ENCODE data around the gene NCAM1. TPM values are rescaled to one million over a fixed set of nuclear protein-coding genes. Genes with fewer than 3 reads are reported as not detected.

Gene NCAM1
- total and polyA plus RNA-seq, 2 donors (not counting 3 experiments of a cell fraction or from before 2014, with no cell fraction given): 0.03 TPM; not detected in 1

- Histone ChIP-seq H3K27ac (ENCODE audit: insufficient read depth, low read depth, low read length) (no peak overlapping the region), H3K9ac (replicated peaks; ENCODE audit: extremely low read depth, insufficient read depth, low read length) (no peak overlapping the region), H3K4me2 (ENCODE audit: insufficient read depth, low read length) (no peak overlapping the region), H4K20me1 (replicated peaks; ENCODE audit: control insufficient read depth, extremely low read depth, insufficient read depth, low read length) (no peaks in the 10 kb centered on the region), H2AFZ (ENCODE audit: low read depth, low read length) (no peak overlapping the region), H3K27me3 (ENCODE audit: control insufficient read depth in 2 of 2, insufficient read depth in 2 of 2, low read length in 2 of 2) (no peaks in the 10 kb centered on the region), H3K9me3 (replicated peaks; ENCODE audit: control insufficient read depth, insufficient read depth, low read length) (no peaks in the 10 kb centered on the region), H3K4me3 (replicated peaks in 1 of 3; ENCODE audit: insufficient read depth in 1 of 3, low read depth in 1 of 3, low read length in 3 of 3) (no peak overlapping the region), H3K9me1 (replicated peaks; ENCODE audit: control insufficient read depth, extremely low read depth, insufficient read depth, low read length) (no peaks in the 10 kb centered on the region), H3K36me3 (ENCODE audit: control insufficient read depth in 2 of 2, extremely low read depth in 1 of 2, insufficient read depth in 2 of 2, low read length in 2 of 2) (no peaks in the 10 kb centered on the region), H3K79me2 (ENCODE audit: control insufficient read depth, insufficient read depth, low read length) (no peaks in the 10 kb centered on the region), H3K4me1 (ENCODE audit: control insufficient read depth, extremely low read depth, insufficient read depth, low read length) (no peaks in the 10 kb centered on the region)
- TF ChIP-seq FOS (IDR thresholded peaks at IDR 0.05; ENCODE audit: borderline replicate concordance, insufficient read depth, low read length) (no peak), JUN (IDR thresholded peaks at IDR 0.05; ENCODE audit: borderline replicate concordance, insufficient read depth, insufficient read length, low read depth) (no peak), CTCF (IDR thresholded peaks at IDR 0.05; ENCODE audit: extremely low read depth in 1 of 2, insufficient read depth in 1 of 2, low read depth in 1 of 2, low read length in 2 of 2) (no peak), GATA2 (IDR thresholded peaks at IDR 0.05; ENCODE audit: insufficient read depth, insufficient read length, low read depth, low read length) (no peak), MYC (IDR thresholded peaks at IDR 0.05; ENCODE audit: low read depth, low read length) (no peak)
- BruUV-seq (replicated peaks): no TSS peak
- DNase-seq (ENCODE audit: low read depth, low spot score) (no peak), FAIRE-seq (no peak)
- ChIA-PET POLR2A (no interaction called here), CTCF (no interaction called here)
- dilution Hi-C loops (cut with MboI; ENCODE audit: extremely low pct_ligation_motif_present, low sequenced_read_pairs): no loop called here
- intact Hi-C loops (cut with micrococcal nuclease): no loop called here
Measured at GRCh38 chr11:113265362-113265761, 304.1 kb downstream of the NCAM1 start.

GRCh38 chr11:113267493-113267892, 306.3 kb downstream of the NCAM1 start:
- dilution Hi-C loops (cut with MboI; ENCODE audit: extremely low pct_ligation_motif_present, low sequenced_read_pairs): no loop called here

More at GRCh38 chr11:113267493-113267892, 306.3 kb downstream of the NCAM1 start:
- H3K4me3 ChIP-seq (replicated peaks in 1 of 3; ENCODE audit: insufficient read depth in 1 of 3, low read depth in 1 of 3, low read length in 3 of 3): no peak overlapping the region
- BruUV-seq (replicated peaks): no TSS peak
- no peaks in the 10 kb centered on the region for H3K4me1 ChIP-seq (ENCODE audit: control insufficient read depth, extremely low read depth, insufficient read depth, low read length)
- no peaks in the 10 kb centered on the region for H3K79me2 ChIP-seq (ENCODE audit: control insufficient read depth, insufficient read depth, low read length)
- ChIA-PET POLR2A (no interaction called here), CTCF (no interaction called here)
- no peak overlapping the region for H3K4me2 ChIP-seq (ENCODE audit: insufficient read depth, low read length)
- intact Hi-C loops (cut with micrococcal nuclease): no loop called here
- no peak overlapping the region for H2AFZ ChIP-seq (ENCODE audit: low read depth, low read length)
- H3K36me3 ChIP-seq (ENCODE audit: control insufficient read depth in 2 of 2, extremely low read depth in 1 of 2, insufficient read depth in 2 of 2, low read length in 2 of 2): no peaks in the 10 kb centered on the region
- no peak overlapping the region for H3K27ac ChIP-seq (ENCODE audit: insufficient read depth, low read depth, low read length)
- no peak for FAIRE-seq
- TF ChIP-seq FOS (IDR thresholded peaks at IDR 0.05; ENCODE audit: borderline replicate concordance, insufficient read depth, low read length) (no peak), CTCF (IDR thresholded peaks at IDR 0.05; ENCODE audit: extremely low read depth in 1 of 2, insufficient read depth in 1 of 2, low read depth in 1 of 2, low read length in 2 of 2) (no peak), EZH2 (IDR thresholded peaks at IDR 0.05; ENCODE audit: borderline replicate concordance, low read depth, low read length, severe bottlenecking) (no peak), MAX (IDR thresholded peaks at IDR 0.05; ENCODE audit: insufficient read depth, insufficient read length) (no peak)
- no peak overlapping the region for H3K9ac ChIP-seq (replicated peaks; ENCODE audit: extremely low read depth, insufficient read depth, low read length)
- no peaks in the 10 kb centered on the region for H4K20me1 ChIP-seq (replicated peaks; ENCODE audit: control insufficient read depth, extremely low read depth, insufficient read depth, low read length)
- DNase-seq (ENCODE audit: low read depth, low spot score): no peak
- H3K27me3 ChIP-seq (ENCODE audit: control insufficient read depth in 2 of 2, insufficient read depth in 2 of 2, low read length in 2 of 2): no peaks in the 10 kb centered on the region
- H3K9me3 ChIP-seq (replicated peaks; ENCODE audit: control insufficient read depth, insufficient read depth, low read length): no peaks in the 10 kb centered on the region
- no peaks in the 10 kb centered on the region for H3K9me1 ChIP-seq (replicated peaks; ENCODE audit: control insufficient read depth, extremely low read depth, insufficient read depth, low read length)

Data from endothelial cell of umbilical vein (primary cell).